ENCODE measurements around the gene NTM.
"Not testable (repeated sequence)": the region's sequence is repeated elsewhere in the genome, so short reads cannot be mapped to it uniquely, and the experiment has no call there.

NTM gene

DNA sequence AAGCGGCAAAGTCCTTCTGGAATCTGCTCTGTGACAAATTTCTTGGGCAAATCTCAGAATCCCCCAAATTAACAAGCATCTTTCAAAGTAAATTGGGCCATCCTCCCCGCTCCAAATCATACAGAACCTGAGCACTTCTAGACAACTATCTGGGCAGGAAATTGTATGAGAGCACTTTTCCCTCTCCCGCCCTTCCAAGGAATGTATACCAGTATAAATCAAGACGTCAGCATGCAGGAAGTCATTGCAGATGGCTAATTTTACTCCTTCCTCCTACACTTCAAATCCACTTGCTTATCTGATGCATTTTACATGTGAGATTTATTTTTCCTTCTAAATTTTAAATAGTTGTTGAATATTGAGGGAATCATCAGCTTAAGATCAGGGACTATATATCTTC, 52.1 kb downstream of the NTM start:
- no peak for DNase-seq

DNA sequence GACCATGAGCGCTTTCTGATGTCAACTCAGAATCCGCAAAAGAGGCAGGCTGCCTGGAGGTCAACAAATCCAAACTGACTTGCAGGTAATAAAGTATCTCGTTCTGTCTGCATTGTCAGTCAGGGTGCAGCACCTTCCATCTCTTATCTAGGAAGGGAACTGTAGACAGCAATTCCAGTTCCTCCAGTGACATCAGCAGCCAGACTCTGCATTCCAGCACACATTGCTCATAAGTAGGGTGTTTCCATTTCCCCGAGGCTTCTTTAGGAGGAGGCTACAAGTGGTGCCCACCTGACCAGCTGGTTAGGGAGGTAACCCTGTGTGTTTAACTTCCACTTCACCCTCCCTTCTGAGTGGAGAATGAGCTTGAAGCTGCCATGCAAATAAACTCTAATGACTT, 53.3 kb downstream of the NTM start:
- no peak for DNase-seq

DNA sequence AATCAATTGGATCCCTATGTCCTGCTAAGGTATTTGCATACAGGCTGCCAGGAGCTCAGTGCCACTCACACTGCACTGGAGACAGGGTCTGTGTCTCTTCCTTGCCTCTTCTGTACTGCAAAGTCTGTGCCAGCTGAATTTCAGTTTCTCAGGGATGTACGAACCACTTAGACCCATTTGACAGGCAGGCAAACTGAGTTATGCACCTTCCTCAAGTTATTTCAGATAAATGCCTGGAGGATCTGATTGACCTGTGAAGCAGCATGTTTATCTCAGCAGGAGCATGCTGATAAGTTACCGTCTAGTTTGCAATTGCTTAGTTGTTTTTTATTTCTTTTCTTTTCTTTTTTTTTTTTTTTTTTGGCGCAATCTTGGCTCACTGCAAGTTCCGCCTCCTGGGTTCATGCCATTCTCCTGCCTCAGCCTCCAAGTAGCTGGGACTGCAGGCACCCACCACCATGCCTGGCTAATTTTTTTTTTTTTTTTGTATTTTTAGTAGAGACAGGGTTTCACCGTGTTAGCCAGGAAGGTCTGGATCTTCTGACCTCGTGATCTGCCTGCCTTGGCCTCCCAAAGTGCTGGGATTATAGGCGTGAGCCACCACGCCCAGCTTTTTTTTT, 54.0 kb downstream of the NTM start:
- not testable (repeated sequence) for DNase-seq

DNA sequence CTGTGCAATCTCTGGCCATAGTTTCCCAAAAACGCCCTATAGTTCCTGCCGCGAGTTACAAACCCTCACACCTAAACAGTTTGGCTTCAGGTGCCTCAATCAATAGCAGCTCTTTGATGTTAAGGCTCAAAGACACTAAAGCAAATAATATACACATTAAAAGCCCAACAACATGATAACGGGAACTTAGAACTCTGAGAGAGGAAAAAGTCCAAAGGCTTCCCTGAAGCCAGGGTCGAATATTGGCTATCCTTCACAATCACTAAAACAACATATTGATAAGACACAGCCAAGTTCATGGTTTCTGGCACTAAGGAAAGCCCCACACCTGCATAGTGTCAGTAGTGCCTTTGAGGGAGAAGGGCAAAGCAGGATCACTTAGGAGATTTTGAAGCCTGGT, 54.9 kb downstream of the NTM start:
- no peak for DNase-seq

DNA sequence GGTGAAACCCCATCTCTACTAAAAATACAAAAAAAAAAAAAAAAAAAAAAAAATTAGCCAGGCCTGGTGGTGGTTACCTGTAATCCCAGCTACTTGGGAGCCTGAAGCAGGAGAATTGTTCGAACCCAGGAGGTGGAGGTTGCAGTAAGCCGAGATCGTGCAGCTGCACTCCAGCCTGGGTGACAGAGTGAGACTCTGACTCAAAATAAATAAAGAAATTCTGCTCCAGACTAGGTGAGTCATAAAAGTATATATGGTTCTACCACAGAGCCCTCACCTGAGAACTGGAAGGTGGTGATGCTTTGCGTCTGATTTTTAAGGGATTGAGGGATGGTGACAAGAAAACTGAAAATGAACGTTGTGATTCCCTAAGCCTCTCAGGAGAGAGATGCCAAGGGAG, 58.4 kb downstream of the NTM start:
- no peak for DNase-seq

DNA sequence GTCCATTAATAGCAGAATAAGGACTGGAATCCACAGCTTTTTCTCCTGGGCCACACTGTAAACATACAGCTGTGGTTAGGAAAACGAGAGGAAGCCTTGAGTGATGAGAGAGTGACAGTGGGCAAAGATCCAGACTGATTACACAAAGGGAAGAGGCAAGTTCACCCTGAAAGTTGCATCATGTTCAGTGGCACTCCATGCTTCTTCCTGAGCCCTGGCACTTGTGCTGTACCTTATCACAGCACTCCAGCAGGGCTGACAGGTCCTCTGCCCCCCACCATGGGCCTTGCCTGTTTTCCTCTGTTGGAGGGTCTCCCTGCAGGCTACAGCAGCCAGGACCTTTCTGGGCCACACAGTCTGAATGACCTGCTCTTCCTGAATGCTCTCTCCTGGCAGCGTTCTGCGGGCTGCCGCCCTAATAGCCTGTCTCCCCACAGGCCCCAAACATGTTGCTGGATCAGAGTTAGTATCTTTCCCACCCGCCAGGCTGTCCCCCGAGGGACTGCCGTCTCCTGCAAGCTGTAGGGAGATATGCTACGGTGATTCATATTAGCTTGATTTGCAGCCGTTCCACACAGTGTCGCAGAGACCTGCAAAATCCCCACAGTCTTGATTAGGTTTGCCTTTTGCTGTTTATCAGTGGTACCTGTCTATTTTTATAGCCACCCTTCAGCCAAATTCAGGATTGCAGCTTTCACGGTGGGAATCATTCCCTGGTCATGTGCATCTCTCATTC, 60.2 kb downstream of the NTM start:
- DNase-seq: no peak

DNA sequence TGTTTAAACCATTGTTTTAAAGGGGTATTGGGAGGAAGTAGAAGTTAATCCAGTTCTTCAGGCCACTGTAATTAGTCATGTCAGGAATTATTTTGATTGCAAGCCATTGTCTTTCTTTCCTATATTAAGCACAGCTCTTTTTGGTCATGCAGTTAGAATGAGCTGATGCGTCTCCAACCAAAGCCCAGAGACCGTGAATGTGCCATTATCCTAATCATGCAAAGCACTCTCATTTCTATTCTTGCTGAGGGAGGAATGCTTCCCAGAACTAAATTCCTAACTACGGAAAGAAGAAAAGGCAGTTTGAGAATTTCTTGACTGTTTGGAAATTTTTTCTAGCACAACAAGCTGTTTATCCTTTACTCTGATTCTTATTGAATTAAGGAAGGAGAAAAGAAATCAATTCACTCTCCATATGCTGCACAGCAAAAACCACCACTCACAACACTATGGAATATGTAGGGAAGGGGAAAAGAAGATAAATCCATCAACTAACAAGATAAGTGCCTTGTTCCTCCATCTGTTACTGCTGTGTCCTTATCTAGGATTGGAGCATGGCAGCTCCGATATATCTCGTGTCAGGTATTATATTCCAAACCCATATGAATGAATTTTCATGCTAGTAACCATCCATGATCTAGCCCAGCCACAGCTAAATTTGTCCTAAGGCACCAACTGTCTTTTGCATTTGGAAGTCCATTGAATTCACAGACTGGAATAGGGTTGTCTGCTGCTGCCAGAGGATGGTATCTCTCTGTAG, 70.8 kb downstream of the NTM start:
- DNase-seq: no peak

DNA sequence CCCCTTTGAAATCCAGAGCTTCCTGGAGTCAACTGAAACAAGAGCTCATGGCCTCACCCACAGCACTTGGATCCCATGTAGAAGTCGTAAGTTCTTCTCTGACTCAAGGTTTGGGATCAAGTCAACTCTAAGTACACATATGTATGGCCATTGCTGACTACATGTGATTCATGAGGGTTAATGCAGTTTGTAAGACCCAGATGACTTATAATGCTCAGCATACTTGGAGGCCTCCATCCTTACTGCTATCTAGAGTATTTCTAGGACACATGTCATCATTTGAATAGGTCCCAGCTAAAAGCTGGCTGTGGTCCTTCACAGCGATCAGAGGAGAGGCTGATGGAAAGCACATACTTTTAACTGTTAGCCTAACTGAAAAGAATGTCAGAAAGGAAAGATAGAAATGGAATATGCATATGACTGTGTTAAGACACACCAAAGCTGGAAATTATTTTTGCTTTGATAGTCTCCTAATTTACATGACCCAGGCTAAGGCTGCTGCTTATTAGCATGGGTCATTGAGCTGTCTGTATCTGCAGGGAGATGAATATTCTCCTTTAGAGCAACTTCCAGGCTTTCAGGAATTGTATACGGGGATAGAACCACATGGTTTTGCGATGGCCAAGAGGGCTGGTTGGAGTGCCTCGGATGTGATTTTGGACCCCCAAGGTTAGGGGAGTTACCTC, 76.3 kb downstream of the NTM start:
- no peak for DNase-seq

DNA sequence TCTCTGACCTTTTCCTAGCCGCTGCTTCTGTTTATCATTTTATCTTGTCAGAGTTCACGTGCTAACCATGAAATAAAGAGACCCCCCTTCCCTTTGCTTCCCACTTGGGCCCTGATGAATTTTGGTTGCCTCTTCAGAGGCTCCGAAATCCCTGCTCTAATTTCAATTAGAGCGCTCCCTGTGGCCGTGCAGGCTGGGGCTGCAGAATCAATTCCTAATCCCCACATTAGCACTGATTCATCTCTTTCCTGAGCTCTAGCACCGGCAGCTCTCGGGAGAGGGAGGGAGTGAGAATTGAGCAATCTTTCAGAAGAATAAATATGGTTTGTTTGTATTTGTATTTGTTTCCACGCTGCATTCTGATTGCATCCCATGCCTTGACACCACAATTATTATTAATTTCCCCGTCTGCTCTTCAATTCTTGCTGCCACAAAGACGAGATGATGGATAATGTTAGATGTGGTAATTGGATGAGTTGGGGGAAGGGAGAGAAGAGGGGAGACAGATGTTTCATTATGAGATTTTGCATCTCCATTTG, 76.9 kb downstream of the NTM start:
- no peak for DNase-seq

DNA sequence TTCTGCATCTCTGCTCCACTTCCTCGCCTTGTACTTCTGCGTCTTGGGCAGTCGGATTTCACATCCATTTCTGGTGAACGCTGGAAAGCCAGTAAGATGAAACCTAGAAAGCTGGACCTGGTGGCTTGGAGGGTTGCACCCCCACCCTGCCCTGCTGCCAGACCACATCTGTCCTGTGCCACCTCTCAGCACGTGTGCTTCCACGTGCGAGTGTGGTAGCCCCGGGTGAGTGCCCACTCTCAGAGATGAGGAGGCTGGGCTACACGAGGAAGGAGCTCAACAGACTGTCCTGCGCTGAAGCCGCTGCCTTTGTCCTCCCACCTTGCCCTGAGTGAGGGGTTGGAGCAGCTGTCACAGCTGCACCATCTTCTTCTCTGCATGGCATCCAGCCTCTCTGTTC, 77.5 kb downstream of the NTM start:
- DNase-seq: no peak

DNA sequence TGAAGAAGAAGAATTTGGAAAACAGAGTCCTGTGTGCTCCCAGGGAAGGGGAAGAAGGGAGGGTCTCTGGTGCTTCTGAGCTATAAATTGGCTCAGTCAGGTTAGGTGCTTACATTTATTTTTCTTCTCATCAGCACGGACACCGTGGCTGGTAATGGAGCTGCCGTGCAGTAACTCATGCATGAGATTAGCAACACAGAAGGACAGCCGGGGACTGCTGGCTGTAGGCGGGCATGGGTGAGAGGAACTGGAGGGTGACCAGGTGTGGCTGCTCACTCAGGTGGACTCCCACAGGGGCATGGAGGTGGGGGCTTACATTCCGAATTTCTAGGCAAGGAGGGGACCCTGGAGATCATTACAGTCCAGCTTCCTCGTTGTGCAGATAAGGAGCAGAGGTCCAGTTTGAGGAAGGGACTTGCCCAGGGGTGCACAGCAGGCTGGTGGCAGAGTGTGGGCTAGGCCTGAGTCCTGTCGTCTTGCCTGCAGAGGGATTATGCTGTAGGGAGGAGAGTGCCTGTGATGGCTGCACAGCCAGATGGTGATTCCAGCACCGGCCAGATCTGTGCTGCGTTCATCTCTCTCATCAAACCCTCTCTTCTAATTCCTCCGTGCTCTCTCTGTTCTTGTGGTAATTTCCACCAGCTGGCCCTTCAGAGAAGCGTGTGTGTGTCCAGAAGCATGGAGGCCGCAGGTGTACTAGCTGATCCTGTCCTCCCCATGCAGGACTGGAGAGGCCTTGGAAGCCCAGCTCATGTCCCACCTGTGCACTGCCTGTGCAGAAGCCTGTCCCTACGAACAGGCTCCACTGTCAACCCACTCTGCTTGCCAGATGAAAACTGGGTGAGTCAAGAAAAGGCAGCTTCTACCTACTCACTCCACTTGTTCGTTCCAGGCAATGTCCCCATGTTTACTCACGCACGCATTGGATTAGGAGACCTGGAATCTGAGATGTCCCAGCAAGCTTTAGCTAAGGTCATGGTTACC, 78.9 kb downstream of the NTM start:
- DNase-seq: no peak

DNA sequence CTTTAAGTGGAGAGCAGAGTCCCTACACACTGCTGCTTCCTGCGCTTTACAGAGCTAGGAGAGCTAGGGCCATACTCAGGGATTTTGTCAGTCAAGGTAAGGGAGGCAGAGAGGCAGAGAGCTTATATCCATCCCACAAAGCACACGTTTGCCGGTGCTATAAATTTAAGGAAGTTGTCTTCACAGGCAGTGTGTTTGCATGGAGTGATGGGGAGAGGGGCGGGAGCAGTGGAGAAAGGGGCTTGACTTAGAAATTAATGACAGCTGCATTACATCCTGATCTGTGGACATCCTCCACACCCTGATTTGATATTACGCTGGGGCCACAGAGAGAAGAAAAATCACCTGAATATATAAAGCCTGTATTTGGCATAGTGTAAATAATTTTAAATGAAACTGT, 84.1 kb downstream of the NTM start:
- no peak for DNase-seq

DNA sequence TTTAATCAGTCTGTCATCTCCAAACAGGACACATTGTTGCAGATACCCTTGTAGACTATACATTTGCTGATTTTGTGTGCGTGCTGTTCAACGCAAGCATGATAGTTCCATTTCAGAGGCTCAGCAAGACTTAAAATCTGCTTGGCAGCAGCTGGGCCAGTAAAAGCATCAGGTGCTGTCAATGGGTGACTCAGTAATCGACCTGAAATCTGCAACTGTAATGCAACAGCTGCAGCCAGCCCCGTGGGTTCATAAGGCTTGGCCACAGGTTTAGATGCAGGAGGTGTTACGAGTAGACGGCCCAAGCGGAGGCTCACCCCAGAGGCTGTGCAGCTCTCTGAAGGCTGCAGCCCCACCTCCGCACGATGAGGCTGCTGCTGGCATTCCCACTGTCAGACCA, 84.6 kb downstream of the NTM start:
- DNase-seq: no peak

DNA sequence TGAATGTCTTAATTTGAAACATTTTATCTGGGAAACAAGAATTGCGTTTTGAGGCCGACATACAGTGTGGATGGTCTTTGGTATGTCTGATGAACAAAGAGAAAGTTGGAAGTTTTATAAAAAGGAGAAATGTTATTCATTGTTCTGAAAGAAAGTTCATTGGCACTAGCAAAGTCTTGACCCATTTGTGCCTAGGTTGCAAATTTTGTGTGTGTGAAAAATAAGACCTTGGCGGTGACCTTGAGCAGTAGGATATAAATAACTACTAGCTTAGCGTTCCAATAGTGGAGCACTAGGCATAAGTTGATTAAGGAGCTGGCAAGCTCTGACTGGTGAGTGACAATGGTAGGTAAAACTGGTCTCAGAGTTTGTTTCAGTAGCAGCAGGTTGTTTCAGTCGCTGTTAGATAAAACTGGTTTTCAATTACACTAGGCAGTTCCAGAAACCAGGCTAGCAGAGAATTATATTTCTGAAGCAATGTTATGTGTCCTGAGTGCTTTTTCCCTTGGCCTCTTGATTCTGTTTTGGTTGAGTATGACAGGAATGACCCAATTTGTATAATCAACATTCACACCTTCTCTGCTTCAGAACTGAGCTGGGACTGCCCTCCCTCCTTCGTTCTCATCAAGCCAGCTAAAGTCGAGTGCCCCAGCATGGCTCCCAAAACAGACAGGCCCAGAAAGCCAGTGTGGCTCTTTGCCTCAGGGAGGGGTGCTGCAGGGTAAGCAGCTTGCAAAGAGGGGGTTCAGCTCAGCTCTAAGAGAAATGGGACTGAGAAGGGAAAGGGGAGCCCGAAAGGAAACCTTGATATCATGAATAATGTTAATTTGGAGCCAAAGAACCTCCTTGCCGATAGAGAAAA, 85.7 kb downstream of the NTM start:
- DNase-seq: no peak

DNA sequence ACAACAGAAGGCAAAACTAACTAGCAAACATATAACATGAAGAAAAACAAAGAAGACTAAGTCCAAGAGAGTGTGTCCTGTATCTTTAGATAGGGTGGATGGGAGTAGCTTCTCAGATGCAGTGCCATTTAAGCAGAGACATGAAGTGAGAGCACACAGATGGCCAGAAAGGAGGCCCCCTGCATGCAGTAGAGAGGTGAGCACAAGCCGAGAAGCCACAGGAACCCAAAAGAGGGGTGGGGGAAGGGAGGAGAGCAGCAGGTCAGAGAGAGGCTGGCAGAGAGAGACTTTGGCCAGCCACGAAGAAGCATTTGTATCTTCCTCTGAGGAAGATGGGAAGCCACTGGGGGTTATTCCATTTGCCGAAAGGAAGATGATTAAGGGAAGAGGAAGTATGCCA, 86.7 kb downstream of the NTM start:
- no peak for DNase-seq

DNA sequence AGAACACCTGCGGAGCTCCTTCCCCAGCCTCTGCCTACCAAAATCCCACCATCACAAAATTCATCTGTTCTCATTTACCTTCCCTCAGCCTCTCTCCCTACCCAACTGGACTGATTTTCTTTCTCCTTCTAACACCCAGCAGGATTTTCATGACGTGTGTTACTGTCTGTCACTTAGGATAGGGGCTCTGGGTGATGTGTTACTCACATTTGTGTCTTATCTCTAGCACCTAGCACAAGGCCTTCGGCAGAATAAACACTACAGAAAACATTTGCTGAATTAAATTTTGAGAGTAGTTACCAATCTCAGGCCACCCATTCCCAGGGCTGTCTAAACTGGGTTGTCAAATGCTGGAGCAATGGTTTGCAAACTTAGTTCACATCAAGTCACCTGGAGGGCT, 88.0 kb downstream of the NTM start:
- DNase-seq: no peak

DNA sequence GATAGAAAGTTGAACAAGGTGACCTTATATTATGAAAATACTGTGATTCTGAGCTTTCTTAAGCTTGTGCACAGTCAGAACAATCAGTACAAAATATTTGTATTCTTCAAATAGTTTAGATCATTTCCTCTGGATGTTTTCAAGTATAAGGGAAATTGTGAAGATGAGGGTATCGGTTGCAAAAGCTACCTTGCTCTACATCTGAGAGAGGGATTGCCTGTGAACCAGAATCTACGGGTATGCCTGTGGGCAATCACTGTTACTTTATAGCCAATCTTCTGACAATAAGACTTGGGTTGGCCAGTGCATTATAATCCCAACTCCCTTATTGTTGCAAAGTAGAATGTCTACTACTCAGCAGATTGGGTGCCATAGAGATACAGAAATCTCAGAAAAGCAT, 90.5 kb downstream of the NTM start:
- no peak for DNase-seq

DNA sequence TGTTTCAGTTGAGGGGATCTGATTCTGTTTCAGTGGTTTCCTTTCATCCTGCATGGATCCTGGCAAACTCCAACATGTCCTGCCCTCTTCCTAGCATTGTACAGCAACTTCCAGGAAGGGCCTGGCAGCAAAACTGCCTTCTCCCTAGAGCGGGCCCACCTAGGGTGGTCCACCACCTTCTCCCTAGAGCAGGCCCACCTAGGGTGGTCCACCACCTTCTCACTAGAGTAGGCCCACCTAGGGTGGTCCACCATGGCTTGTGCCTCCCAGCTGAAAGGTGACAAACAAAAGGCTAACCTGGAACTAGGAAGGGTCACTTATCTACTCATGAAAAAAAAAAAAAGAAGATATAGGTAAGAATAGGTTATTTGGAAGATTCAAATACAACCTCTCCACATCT, 92.2 kb downstream of the NTM start:
- DNase-seq: no peak

DNA sequence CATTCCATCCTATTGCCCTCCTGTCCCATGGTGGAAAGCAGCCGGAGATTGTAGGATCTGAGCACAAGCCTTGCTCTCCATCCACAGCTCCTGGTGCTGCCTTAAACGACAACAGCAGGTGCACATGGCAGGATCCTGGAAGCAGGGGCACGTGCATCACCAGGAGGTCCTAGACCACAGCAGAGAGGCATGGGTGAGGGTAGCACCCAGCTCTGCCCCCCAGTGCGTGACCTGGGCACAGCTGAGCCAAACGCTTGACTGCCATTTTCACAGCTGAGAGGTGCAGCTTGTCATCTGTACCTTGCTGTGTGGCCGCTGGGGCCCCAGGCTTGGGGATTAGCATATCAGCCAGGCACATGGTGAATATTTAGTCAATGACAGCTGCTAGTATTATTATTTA, 92.7 kb downstream of the NTM start:
- DNase-seq: no peak

DNA sequence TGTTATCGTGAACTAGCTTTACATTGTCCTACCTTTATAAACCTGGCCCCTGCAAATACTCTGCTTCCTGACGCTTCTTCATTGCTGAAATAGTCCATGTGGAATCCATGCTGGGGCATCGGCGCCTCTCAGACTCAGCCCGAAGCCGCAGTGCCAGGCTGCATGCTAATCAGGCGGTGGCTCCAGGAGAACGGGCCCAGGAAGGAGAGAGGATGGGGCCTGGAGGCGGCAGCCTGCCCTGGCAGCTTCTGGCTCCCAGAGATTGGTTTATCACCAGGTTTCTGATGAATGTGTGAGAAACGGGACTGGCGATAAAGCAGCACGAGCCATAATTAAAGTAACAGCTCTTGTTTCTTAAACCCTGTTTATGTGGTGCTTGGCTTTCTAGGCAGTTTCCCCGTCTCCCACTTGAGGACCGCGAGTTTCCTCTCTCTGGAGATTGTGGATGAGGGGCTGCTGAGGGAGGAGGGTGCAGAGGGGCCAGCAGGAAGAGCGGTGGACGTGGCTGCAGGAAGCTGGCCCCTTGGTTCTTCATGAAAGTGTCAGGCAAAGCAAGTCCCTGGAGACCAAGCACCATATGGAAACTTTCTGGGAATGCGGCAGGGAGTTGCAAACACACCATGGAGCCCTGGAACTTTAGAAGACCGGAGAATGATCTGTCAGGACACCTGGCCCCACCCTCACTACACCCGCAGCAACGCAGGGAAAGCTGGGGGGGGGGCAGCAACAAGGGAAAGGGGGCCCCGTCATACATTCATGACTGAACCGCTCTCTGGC, 93.4 kb downstream of the NTM start:
- DNase-seq: peak in 1 of 3 experiments; percentile 13

All from NCI-H1417 (cell line).